WTC11 (cell line): ENCODE results near the gene LRRC9. TPM values are rescaled to one million over a fixed set of nuclear protein-coding genes. Genes with fewer than 3 reads are reported as not detected.

ENCODE experiments used
- ATAC-seq: fragments of 200-7000 bp; cut with Tn5 transposase; 2 replicates; pipeline ENCODE4 v1.10.0; 2021; ENCODE audit warnings: mild to moderate bottlenecking, moderate library complexity
- CTCF ChIA-PET: fragments of 300-600 bp; sonication (Branson Sonifier 250); formaldehyde crosslinking; loops from one replicate; lab custom pipeline; 2021; ENCODE audit warnings: antibody characterized with exemption; lab: Charles Lee
- POLR2A ChIA-PET: fragments of 350-600 bp; sonication (Branson Sonifier 250); formaldehyde crosslinking; loops from one replicate; lab custom pipeline; 2021; ENCODE audit warnings: antibody characterized with exemption; lab: Charles Lee
- DNase-seq: peaks from one replicate; pipeline ENCODE4 v3.0.0; 2021; ENCODE audit warnings: low spot score
- H3K27ac Mint-ChIP-seq: 2 replicates; pipeline ENCODE4 v1.8.0; 2021; ENCODE audit warnings: mixed read lengths
- H3K27me3 Mint-ChIP-seq: 2 replicates; pipeline ENCODE4 v1.8.0; 2021; ENCODE audit warnings: low read depth, mild to moderate bottlenecking, moderate library complexity, mixed read lengths
- H3K36me3 Mint-ChIP-seq: 2 replicates; pipeline ENCODE4 v1.8.0; 2021; ENCODE audit warnings: mixed read lengths
- H3K4me1 Mint-ChIP-seq: 2 replicates; pipeline ENCODE4 v1.8.0; 2022; ENCODE audit warnings: mixed read lengths
- H3K4me3 Mint-ChIP-seq: 2 replicates; pipeline ENCODE4 v1.8.0; 2021; ENCODE audit warnings: mild to moderate bottlenecking, moderate library complexity, mixed read lengths
- H3K9me3 Mint-ChIP-seq: 2 replicates; pipeline ENCODE4 v1.8.0; 2021; ENCODE audit warnings: mixed read lengths
- ATF2 ChIP-seq: sonication (generic); formaldehyde crosslinking; IDR thresholded peaks from 2 replicates; pipeline ENCODE4 v1.8.1; 2022; ENCODE audit warnings: low read depth, missing genetic modification reagents, borderline replicate concordance
- ATF3 ChIP-seq: sonication (generic); formaldehyde crosslinking; conservative IDR thresholded peaks from 2 replicates; pipeline ENCODE4 v1.8.1; 2022; ENCODE audit warnings: mild to moderate bottlenecking, missing genetic modification reagents
- CREM ChIP-seq: sonication (generic); formaldehyde crosslinking; IDR thresholded peaks from 2 replicates; pipeline ENCODE4 v1.8.1; 2022; ENCODE audit warnings: mild to moderate bottlenecking, missing genetic modification reagents, moderate library complexity
- ELF4 ChIP-seq: sonication (generic); formaldehyde crosslinking; IDR thresholded peaks from 2 replicates; pipeline ENCODE4 v1.8.1; 2022; ENCODE audit warnings: low read depth, mild to moderate bottlenecking, moderate library complexity, missing genetic modification reagents
- GABPB1 ChIP-seq: sonication (generic); formaldehyde crosslinking; IDR thresholded peaks from 2 replicates; pipeline ENCODE4 v1.8.1; 2023; ENCODE audit warnings: mild to moderate bottlenecking, missing genetic modification reagents
- JUN ChIP-seq: sonication (generic); formaldehyde crosslinking; IDR thresholded peaks from 2 replicates; pipeline ENCODE4 v1.8.0; 2023; ENCODE audit warnings: mild to moderate bottlenecking, missing genetic modification reagents
- NFE2L1 ChIP-seq: sonication (generic); formaldehyde crosslinking; IDR thresholded peaks from 2 replicates; pipeline ENCODE4 v1.8.1; 2023; ENCODE audit warnings: missing genetic modification reagents
- NR1H2 ChIP-seq: sonication (generic); formaldehyde crosslinking; IDR thresholded peaks from 2 replicates; pipeline ENCODE4 v1.9.0; 2021; ENCODE audit warnings: mild to moderate bottlenecking, moderate library complexity, missing genetic modification reagents
- NR2C2 ChIP-seq: sonication (generic); formaldehyde crosslinking; IDR thresholded peaks from 2 replicates; pipeline ENCODE4 v1.8.0; 2022; ENCODE audit warnings: mild to moderate bottlenecking, missing genetic modification reagents
- RORB ChIP-seq: fragments of 250-450 bp; sonication (Bioruptor Pico); IDR thresholded peaks from 2 replicates; pipeline ENCODE4 v1.9.0; 2021; ENCODE audit warnings: mild to moderate bottlenecking
- SMAD3 ChIP-seq: sonication (generic); formaldehyde crosslinking; IDR thresholded peaks from 2 replicates; pipeline ENCODE4 v1.8.0; 2022; ENCODE audit warnings: missing genetic modification reagents, mild to moderate bottlenecking, borderline replicate concordance
- SOX15 ChIP-seq: fragments of 250-450 bp; sonication (Bioruptor Pico); IDR thresholded peaks from 2 replicates; pipeline ENCODE4 v1.9.0; 2021; ENCODE audit warnings: mild to moderate bottlenecking
- SP1 ChIP-seq: sonication (generic); formaldehyde crosslinking; conservative IDR thresholded peaks from 2 replicates; pipeline ENCODE4 v1.8.1; 2022; ENCODE audit warnings: missing genetic modification reagents
- TCF7 ChIP-seq: sonication (generic); formaldehyde crosslinking; IDR thresholded peaks from 2 replicates; pipeline ENCODE4 v1.8.0; 2022; ENCODE audit warnings: mild to moderate bottlenecking, low read depth, missing genetic modification reagents, moderate library complexity
- ZNF263 ChIP-seq: sonication (generic); formaldehyde crosslinking; IDR thresholded peaks from 2 replicates; pipeline ENCODE4 v1.8.1; 2022; ENCODE audit warnings: low read depth, mild to moderate bottlenecking, moderate library complexity, missing genetic modification reagents
- ZNF423 ChIP-seq: fragments of 250-450 bp; sonication (Bioruptor Pico); IDR thresholded peaks from 2 replicates; pipeline ENCODE4 v2.1.2; 2022; ENCODE audit warnings: mild to moderate bottlenecking, moderate library complexity
- ZNF425 ChIP-seq: fragments of 250-450 bp; sonication (Bioruptor Pico); conservative IDR thresholded peaks from 2 replicates; pipeline ENCODE4 v1.9.0; 2021; ENCODE audit warnings: mild to moderate bottlenecking
- ZNF671 ChIP-seq: fragments of 250-450 bp; sonication (Bioruptor Pico); IDR thresholded peaks from 2 replicates; pipeline ENCODE4 v1.8.0; 2021; ENCODE audit warnings: mild to moderate bottlenecking
- ZSCAN18 ChIP-seq: fragments of 250-450 bp; sonication (Bioruptor Pico); IDR thresholded peaks from 2 replicates; pipeline ENCODE4 v2.1.2; 2022; ENCODE audit warnings: mild to moderate bottlenecking, moderate library complexity
- total RNA-seq: library from RNA; stranded (reverse); gene quantifications from 3 replicates; pipeline ENCODE4 v1.2.3, GENCODE V29; 2021
- TF ChIP-seq, protein P1 (sequence below): sonication (generic); formaldehyde crosslinking; IDR thresholded peaks from 2 replicates; pipeline ENCODE4 v1.8.1; 2023; ENCODE audit warnings: mild to moderate bottlenecking, missing genetic modification reagents, moderate library complexity
- TF ChIP-seq, protein P2 (sequence below): sonication (generic); formaldehyde crosslinking; IDR thresholded peaks from 2 replicates; pipeline ENCODE4 v1.8.0; 2022; ENCODE audit warnings: mild to moderate bottlenecking, missing genetic modification reagents

Gene LRRC9
- total RNA-seq, 1 experiment from 2014 or later: 0.79 TPM

GRCh38 chr14:60106339-60106738, 186.4 kb downstream of the LRRC9 start (continued):
- TF ChIP-seq SP1 (no peak), CREM (CRISPR knock-in tag) (no peak), SOX15 (CRISPR knock-in tag) (no peak), ATF2 (CRISPR knock-in tag) (no peak), ZSCAN18 (CRISPR knock-in tag) (no peak), NR2C2 (CRISPR knock-in tag) (no peak)

DNA sequence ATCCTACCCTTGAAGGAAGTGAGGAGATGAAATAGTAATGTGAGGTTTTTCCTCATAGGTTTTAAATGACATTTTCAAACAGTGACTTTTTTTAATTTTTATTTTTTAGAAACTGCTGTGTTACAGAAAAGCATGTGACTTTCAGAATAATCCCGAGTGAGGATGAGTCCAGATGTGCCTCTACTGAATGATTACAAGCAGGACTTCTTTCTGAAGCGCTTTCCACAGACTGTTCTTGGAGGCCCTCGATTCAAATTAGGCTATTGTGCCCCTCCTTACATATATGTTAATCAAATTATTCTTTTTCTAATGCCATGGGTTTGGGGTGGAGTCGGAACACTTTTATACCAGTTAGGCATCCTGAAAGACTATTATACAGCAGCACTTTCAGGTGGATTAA, 187.5 kb downstream of the LRRC9 start:
- H3K27me3 Mint-ChIP-seq: no peaks in the 10 kb centered on the region
- no peak for ATAC-seq
- TF ChIP-seq ATF3 (CRISPR knock-in tag): no peak
- TF ChIP-seq, protein P1, sequence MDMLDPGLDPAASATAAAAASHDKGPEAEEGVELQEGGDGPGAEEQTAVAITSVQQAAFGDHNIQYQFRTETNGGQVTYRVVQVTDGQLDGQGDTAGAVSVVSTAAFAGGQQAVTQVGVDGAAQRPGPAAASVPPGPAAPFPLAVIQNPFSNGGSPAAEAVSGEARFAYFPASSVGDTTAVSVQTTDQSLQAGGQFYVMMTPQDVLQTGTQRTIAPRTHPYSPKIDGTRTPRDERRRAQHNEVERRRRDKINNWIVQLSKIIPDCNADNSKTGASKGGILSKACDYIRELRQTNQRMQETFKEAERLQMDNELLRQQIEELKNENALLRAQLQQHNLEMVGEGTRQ (CRISPR knock-in tag): no peak
- TF ChIP-seq JUN: no peak
- TF ChIP-seq ZNF263 (CRISPR knock-in tag): no peak
- TF ChIP-seq ZNF671 (CRISPR knock-in tag): no peak
- TF ChIP-seq SOX15 (CRISPR knock-in tag): no peak
- TF ChIP-seq NR1H2 (CRISPR knock-in tag): no peak
- TF ChIP-seq GABPB1 (CRISPR knock-in tag): no peak
- no peak for TF ChIP-seq ELF4 (CRISPR knock-in tag)
- TF ChIP-seq NFE2L1 (CRISPR knock-in tag): no peak
- TF ChIP-seq, protein P2, sequence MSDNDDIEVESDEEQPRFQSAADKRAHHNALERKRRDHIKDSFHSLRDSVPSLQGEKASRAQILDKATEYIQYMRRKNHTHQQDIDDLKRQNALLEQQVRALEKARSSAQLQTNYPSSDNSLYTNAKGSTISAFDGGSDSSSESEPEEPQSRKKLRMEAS (CRISPR knock-in tag): no peak
- no peak for TF ChIP-seq SP1
- TF ChIP-seq TCF7 (CRISPR knock-in tag): no peak
- TF ChIP-seq, all 79 proteins: peak for 0
- H3K27ac Mint-ChIP-seq: no peak overlapping the region
- H3K4me3 Mint-ChIP-seq: no peak overlapping the region
- peaks cover 13% of the 10 kb centered on the region for H3K4me1 Mint-ChIP-seq
- DNase-seq: no peak
- H3K9me3 Mint-ChIP-seq: peaks cover 4% of the 10 kb centered on the region
- ChIA-PET POLR2A (no interaction called here), CTCF (no interaction called here)
- H3K36me3 Mint-ChIP-seq: peaks cover 22% of the 10 kb centered on the region

DNA sequence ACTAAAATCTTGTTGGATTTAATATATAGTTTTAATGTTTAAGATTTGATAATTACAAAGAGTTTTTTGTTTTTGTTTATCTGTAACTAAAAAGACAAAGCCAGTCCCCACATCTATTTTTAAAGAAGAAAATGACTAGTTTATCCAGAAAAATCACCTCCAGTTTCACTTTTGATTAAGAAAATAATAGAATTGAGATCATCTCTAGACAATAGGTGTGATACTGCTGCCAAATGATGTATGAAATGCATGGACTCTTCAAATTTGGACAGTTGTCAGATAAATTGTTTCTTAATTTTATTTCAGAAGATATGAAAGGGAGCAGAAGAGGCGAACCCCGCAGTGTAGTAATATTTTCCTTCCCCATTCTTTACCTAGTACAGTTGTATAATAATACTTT, 191.8 kb downstream of the LRRC9 start:
- POLR2A ChIA-PET: no interaction called here
- DNase-seq: no peak
- H3K27ac Mint-ChIP-seq: no peak overlapping the region
- H3K27me3 Mint-ChIP-seq: no peaks in the 10 kb centered on the region
- H3K9me3 Mint-ChIP-seq: peaks cover 4% of the 10 kb centered on the region
- peaks cover 23% of the 10 kb centered on the region for H3K36me3 Mint-ChIP-seq
- TF ChIP-seq RORB (CRISPR knock-in tag) (no peak), ZSCAN18 (CRISPR knock-in tag) (no peak), CREM (CRISPR knock-in tag) (no peak), ZNF423 (CRISPR knock-in tag) (no peak), SMAD3 (CRISPR knock-in tag) (no peak), SP1 (no peak), ZNF425 (no peak)
- TF ChIP-seq, protein P1 (CRISPR knock-in tag): no peak
- CTCF ChIA-PET: no interaction called here
- 0 out of 2 replicates have a peak, but pooled peaks cover 2% of the 10 kb centered on the region for H3K4me1 Mint-ChIP-seq
- no peak overlapping the region for H3K4me3 Mint-ChIP-seq
- ATAC-seq: no peak
